Vagina (tissue), 2 donors: ENCODE data around the gene TMEM248.
A peak's percentile ranks its signal among the peaks of the same experiment; 100 is the strongest.
"Not testable (repeated sequence)": the region's sequence is repeated elsewhere in the genome, so short reads cannot be mapped to it uniquely, and the experiment has no call there.

Experiments
- CTCF ChIP-seq, 3 experiments: fragments of 450-650 bp in 2 of 3; fragments of 200-600 bp in 1 of 3; sonication (generic) in 1 of 3; IDR thresholded peaks; one replicate each; pipeline ENCODE4 v1.5.1; 2017 to 2019; ENCODE audit warnings: antibody characterized with exemption in 3 of 3, mild to moderate bottlenecking in 2 of 3, moderate library complexity in 2 of 3
- POLR2A ChIP-seq, 2 donors: fragments of 450-650 bp; IDR thresholded peaks; one replicate each; pipeline ENCODE4 v1.6.1; 2017; ENCODE audit warnings: antibody characterized with exemption in 2 of 2, mild to moderate bottlenecking in 2 of 2, moderate library complexity in 2 of 2
- POLR2AphosphoS5 ChIP-seq, 2 donors: sonication (generic); formaldehyde crosslinking; IDR thresholded peaks; one replicate each; pipeline ENCODE4 v1.9.0; 2017; ENCODE audit warnings: antibody characterized with exemption in 2 of 2, mild to moderate bottlenecking in 2 of 2, low read depth in 1 of 2; ENCODE audit not compliant: insufficient read depth in 1 of 2

DNA sequence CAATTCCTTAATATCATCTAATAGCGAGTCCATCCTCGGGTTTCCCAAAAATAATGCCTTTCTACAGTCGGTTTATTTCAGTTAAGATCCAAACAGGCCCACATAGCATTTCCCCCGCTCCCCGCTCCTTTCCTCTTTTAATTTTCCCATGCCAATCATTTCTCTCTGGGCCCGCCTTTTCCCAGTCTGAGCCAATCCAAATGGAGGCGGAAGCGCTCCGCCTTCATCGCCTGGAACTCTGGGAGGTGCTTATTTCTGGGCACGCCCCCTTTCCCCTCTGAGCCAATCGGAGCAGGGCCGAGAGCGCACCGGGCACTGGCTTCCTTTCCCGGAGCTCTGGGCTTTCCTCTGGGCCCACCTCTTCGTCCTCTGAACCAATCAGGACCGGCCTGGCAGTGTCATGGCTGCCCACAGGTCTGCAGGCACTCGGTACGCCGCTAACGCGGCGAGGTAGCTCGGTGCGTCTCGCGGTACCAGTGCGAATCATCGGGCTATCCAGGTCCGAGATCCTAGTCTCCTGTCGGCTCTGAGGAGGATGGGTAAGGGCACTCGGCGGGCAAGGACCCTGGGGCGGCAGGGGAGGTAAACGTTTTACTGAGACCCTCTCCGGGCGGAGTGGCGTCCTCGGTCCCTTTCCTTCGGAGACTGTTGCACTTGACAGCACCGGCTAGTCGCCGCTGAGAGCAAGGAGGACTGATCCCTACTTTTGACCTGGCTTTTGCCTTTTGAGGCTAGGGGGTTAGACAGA, 75.6 kb downstream of the TMEM248 start, which contains the start of gene TYW1:
- TF ChIP-seq POLR2A (IDR thresholded peaks at IDR 0.05) (peak in 1 of 2 donors; percentile 28), POLR2AphosphoS5 (IDR thresholded peaks at IDR 0.05; ENCODE audit: insufficient read depth in 1 of 2, low read depth in 1 of 2) (peak; percentile 76 to 84)
- TF ChIP-seq CTCF (IDR thresholded peaks at IDR 0.05) = not testable (repeated sequence)
